WTC11 (cell line): ENCODE data around the gene FAM216A. TPM values are rescaled to one million over a fixed set of nuclear protein-coding genes. Genes with fewer than 3 reads are reported as not detected.

Experiments
- ATAC-seq: fragments of 200-7000 bp; cut with Tn5 transposase; 2 replicates; pipeline ENCODE4 v1.10.0; 2021; ENCODE audit warnings: mild to moderate bottlenecking, moderate library complexity
- CTCF ChIA-PET: fragments of 300-600 bp; sonication (Branson Sonifier 250); formaldehyde crosslinking; loops from one replicate; lab custom pipeline; 2021; ENCODE audit warnings: antibody characterized with exemption; lab: Charles Lee
- POLR2A ChIA-PET: fragments of 350-600 bp; sonication (Branson Sonifier 250); formaldehyde crosslinking; loops from one replicate; lab custom pipeline; 2021; ENCODE audit warnings: antibody characterized with exemption; lab: Charles Lee
- DNase-seq: peaks from one replicate; pipeline ENCODE4 v3.0.0; 2021; ENCODE audit warnings: low spot score
- H3K27ac Mint-ChIP-seq: 2 replicates; pipeline ENCODE4 v1.8.0; 2021; ENCODE audit warnings: mixed read lengths
- H3K27me3 Mint-ChIP-seq: 2 replicates; pipeline ENCODE4 v1.8.0; 2021; ENCODE audit warnings: low read depth, mild to moderate bottlenecking, moderate library complexity, mixed read lengths
- H3K36me3 Mint-ChIP-seq: 2 replicates; pipeline ENCODE4 v1.8.0; 2021; ENCODE audit warnings: mixed read lengths
- H3K4me1 Mint-ChIP-seq: 2 replicates; pipeline ENCODE4 v1.8.0; 2022; ENCODE audit warnings: mixed read lengths
- H3K4me3 Mint-ChIP-seq: 2 replicates; pipeline ENCODE4 v1.8.0; 2021; ENCODE audit warnings: mild to moderate bottlenecking, moderate library complexity, mixed read lengths
- H3K9me3 Mint-ChIP-seq: 2 replicates; pipeline ENCODE4 v1.8.0; 2021; ENCODE audit warnings: mixed read lengths
- AFF4 ChIP-seq: sonication (generic); formaldehyde crosslinking; IDR thresholded peaks from 2 replicates; pipeline ENCODE4 v1.8.1; 2023; ENCODE audit warnings: mild to moderate bottlenecking, missing genetic modification reagents, borderline replicate concordance
- CDX4 ChIP-seq: fragments of 250-450 bp; sonication (Bioruptor Pico); IDR thresholded peaks from 2 replicates; pipeline ENCODE4 v1.9.0; 2021; ENCODE audit warnings: moderate library complexity, mild to moderate bottlenecking, inconsistent platforms, borderline replicate concordance
- CTCF ChIP-seq: fragments of 200-600 bp; IDR thresholded peaks from 2 replicates; pipeline ENCODE4 v1.8.0; 2022; ENCODE audit warnings: antibody characterized with exemption
- EMX1 ChIP-seq: fragments of 250-450 bp; sonication (Bioruptor Pico); IDR thresholded peaks from 2 replicates; pipeline ENCODE4 v1.8.0; 2021; ENCODE audit warnings: mild to moderate bottlenecking
- ETV6 ChIP-seq: sonication (generic); formaldehyde crosslinking; IDR thresholded peaks from 2 replicates; pipeline ENCODE4 v1.8.1; 2022; ENCODE audit warnings: mild to moderate bottlenecking, missing genetic modification reagents
- GABPB1 ChIP-seq: sonication (generic); formaldehyde crosslinking; IDR thresholded peaks from 2 replicates; pipeline ENCODE4 v1.8.1; 2023; ENCODE audit warnings: mild to moderate bottlenecking, missing genetic modification reagents
- GTF2I ChIP-seq: fragments of 250-450 bp; sonication (Bioruptor Pico); conservative IDR thresholded peaks from 2 replicates; pipeline ENCODE4 v1.4.0; 2021; ENCODE audit warnings: mild to moderate bottlenecking
- JAZF1 ChIP-seq: fragments of 250-450 bp; sonication (Bioruptor Pico); IDR thresholded peaks from 2 replicates; pipeline ENCODE4 v1.9.0; 2021; ENCODE audit warnings: moderate library complexity, mild to moderate bottlenecking, inconsistent platforms
- NFE2L1 ChIP-seq: sonication (generic); formaldehyde crosslinking; IDR thresholded peaks from 2 replicates; pipeline ENCODE4 v1.8.1; 2023; ENCODE audit warnings: missing genetic modification reagents
- SMAD3 ChIP-seq: sonication (generic); formaldehyde crosslinking; IDR thresholded peaks from 2 replicates; pipeline ENCODE4 v1.8.0; 2022; ENCODE audit warnings: missing genetic modification reagents, mild to moderate bottlenecking, borderline replicate concordance
- SP1 ChIP-seq: sonication (generic); formaldehyde crosslinking; conservative IDR thresholded peaks from 2 replicates; pipeline ENCODE4 v1.8.1; 2022; ENCODE audit warnings: missing genetic modification reagents
- TEAD1 ChIP-seq: sonication (generic); formaldehyde crosslinking; IDR thresholded peaks from 2 replicates; pipeline ENCODE4 v1.8.0; 2022; ENCODE audit warnings: mild to moderate bottlenecking, missing genetic modification reagents
- TEAD4 ChIP-seq: sonication (generic); formaldehyde crosslinking; IDR thresholded peaks from 2 replicates; pipeline ENCODE4 v1.8.0; 2022; ENCODE audit warnings: mild to moderate bottlenecking, missing genetic modification reagents
- ZMAT4 ChIP-seq: fragments of 250-450 bp; sonication (Bioruptor Pico); IDR thresholded peaks from 2 replicates; pipeline ENCODE4 v1.9.0; 2021; ENCODE audit warnings: mild to moderate bottlenecking
- ZNF219 ChIP-seq: sonication (generic); formaldehyde crosslinking; IDR thresholded peaks from 2 replicates; pipeline ENCODE4 v1.8.0; 2023; ENCODE audit warnings: missing genetic modification reagents, mild to moderate bottlenecking, borderline replicate concordance
- total RNA-seq: library from RNA; stranded (reverse); gene quantifications from 3 replicates; pipeline ENCODE4 v1.2.3, GENCODE V29; 2021
- TF ChIP-seq, protein P1 (sequence below): sonication (generic); formaldehyde crosslinking; IDR thresholded peaks from 2 replicates; pipeline ENCODE4 v1.8.0; 2022; ENCODE audit warnings: mild to moderate bottlenecking, missing genetic modification reagents
- TF ChIP-seq, protein P2 (sequence below): sonication (generic); formaldehyde crosslinking; IDR thresholded peaks from 2 replicates; pipeline ENCODE4 v1.8.0; 2022; ENCODE audit warnings: missing genetic modification reagents
- TF ChIP-seq, protein P3 (sequence below): fragments of 250-450 bp; sonication (Bioruptor Pico); IDR thresholded peaks from 2 replicates; pipeline ENCODE4 v2.1.2; 2022; ENCODE audit warnings: mild to moderate bottlenecking, moderate library complexity
- TF ChIP-seq, protein P4 (sequence below): sonication (generic); formaldehyde crosslinking; IDR thresholded peaks from 2 replicates; pipeline ENCODE4 v1.8.1; 2022; ENCODE audit warnings: mild to moderate bottlenecking, moderate library complexity, missing genetic modification reagents
- TF ChIP-seq, protein P5 (sequence below): sonication (generic); formaldehyde crosslinking; IDR thresholded peaks from 2 replicates; pipeline ENCODE4 v1.8.1; 2022; ENCODE audit warnings: mild to moderate bottlenecking, missing genetic modification reagents, moderate library complexity, borderline replicate concordance

The FAM216A gene
- total RNA-seq, 1 experiment from 2014 or later = 16.9 TPM

DNA sequence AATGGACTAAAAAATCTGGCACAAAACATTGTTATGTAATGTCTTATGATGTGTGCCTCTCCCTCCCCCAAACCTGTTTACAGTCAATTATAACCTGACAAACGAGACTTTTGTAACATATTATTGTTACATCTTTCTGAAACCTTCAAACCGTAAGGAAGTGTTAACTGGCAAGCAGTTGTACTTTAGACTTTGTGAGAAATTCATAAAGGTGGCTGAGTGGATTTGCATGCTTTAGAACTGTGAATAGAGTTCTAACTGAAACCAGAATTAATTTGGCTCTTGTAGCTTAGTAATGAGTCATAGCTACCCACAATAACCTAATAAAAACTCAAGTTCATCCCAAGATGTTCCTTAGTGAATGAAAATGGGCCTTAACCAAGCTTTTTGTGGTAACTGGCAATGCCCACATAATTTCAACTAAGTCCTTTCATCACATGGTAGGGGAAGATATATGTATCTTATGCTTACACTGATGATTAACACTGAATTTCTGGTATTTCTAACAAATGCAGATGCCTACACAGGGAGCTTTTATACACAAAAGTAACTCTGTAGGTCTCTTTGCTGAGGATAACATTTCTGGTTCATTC, 63.2 kb downstream of the FAM216A start:
- ATAC-seq (no peak), DNase-seq (no peak)
- 0 out of 2 replicates have a peak overlapping the region, but pooled peaks have one; percentile 21 for H3K27ac Mint-ChIP-seq
- ChIA-PET POLR2A (no interaction called here), CTCF (no interaction called here)
- no peaks in the 10 kb centered on the region for H3K27me3 Mint-ChIP-seq
- H3K4me1 Mint-ChIP-seq = peaks cover 7% of the 10 kb centered on the region
- H3K36me3 Mint-ChIP-seq = peaks cover 9% of the 10 kb centered on the region
- TF ChIP-seq, protein P1, sequence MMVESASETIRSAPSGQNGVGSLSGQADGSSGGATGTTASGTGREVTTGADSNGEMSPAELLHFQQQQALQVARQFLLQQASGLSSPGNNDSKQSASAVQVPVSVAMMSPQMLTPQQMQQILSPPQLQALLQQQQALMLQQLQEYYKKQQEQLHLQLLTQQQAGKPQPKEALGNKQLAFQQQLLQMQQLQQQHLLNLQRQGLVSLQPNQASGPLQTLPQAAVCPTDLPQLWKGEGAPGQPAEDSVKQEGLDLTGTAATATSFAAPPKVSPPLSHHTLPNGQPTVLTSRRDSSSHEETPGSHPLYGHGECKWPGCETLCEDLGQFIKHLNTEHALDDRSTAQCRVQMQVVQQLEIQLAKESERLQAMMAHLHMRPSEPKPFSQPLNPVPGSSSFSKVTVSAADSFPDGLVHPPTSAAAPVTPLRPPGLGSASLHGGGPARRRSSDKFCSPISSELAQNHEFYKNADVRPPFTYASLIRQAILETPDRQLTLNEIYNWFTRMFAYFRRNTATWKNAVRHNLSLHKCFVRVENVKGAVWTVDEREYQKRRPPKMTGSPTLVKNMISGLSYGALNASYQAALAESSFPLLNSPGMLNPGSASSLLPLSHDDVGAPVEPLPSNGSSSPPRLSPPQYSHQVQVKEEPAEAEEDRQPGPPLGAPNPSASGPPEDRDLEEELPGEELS (CRISPR knock-in tag) = no peak
- TF ChIP-seq GABPB1 (CRISPR knock-in tag) (no peak), ZMAT4 (no peak), TEAD1 (CRISPR knock-in tag) (no peak), ETV6 (no peak), JAZF1 (CRISPR knock-in tag) (no peak), CTCF (no peak), GTF2I (CRISPR knock-in tag) (no peak), TEAD4 (CRISPR knock-in tag) (no peak), SMAD3 (CRISPR knock-in tag) (no peak), ZNF219 (CRISPR knock-in tag) (no peak), SP1 (no peak), EMX1 (CRISPR knock-in tag) (no peak)
- TF ChIP-seq, protein P2, sequence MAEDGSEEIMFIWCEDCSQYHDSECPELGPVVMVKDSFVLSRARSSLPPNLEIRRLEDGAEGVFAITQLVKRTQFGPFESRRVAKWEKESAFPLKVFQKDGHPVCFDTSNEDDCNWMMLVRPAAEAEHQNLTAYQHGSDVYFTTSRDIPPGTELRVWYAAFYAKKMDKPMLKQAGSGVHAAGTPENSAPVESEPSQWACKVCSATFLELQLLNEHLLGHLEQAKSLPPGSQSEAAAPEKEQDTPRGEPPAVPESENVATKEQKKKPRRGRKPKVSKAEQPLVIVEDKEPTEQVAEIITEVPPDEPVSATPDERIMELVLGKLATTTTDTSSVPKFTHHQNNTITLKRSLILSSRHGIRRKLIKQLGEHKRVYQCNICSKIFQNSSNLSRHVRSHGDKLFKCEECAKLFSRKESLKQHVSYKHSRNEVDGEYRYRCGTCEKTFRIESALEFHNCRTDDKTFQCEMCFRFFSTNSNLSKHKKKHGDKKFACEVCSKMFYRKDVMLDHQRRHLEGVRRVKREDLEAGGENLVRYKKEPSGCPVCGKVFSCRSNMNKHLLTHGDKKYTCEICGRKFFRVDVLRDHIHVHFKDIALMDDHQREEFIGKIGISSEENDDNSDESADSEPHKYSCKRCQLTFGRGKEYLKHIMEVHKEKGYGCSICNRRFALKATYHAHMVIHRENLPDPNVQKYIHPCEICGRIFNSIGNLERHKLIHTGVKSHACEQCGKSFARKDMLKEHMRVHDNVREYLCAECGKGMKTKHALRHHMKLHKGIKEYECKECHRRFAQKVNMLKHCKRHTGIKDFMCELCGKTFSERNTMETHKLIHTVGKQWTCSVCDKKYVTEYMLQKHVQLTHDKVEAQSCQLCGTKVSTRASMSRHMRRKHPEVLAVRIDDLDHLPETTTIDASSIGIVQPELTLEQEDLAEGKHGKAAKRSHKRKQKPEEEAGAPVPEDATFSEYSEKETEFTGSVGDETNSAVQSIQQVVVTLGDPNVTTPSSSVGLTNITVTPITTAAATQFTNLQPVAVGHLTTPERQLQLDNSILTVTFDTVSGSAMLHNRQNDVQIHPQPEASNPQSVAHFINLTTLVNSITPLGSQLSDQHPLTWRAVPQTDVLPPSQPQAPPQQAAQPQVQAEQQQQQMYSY = no peak
- TF ChIP-seq, protein P3, sequence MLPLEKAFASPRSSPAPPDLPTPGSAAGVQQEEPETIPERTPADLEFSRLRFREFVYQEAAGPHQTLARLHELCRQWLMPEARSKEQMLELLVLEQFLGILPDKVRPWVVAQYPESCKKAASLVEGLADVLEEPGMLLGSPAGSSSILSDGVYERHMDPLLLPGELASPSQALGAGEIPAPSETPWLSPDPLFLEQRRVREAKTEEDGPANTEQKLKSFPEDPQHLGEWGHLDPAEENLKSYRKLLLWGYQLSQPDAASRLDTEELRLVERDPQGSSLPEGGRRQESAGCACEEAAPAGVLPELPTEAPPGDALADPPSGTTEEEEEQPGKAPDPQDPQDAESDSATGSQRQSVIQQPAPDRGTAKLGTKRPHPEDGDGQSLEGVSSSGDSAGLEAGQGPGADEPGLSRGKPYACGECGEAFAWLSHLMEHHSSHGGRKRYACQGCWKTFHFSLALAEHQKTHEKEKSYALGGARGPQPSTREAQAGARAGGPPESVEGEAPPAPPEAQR (CRISPR knock-in tag) = no peak
- TF ChIP-seq, protein P4, sequence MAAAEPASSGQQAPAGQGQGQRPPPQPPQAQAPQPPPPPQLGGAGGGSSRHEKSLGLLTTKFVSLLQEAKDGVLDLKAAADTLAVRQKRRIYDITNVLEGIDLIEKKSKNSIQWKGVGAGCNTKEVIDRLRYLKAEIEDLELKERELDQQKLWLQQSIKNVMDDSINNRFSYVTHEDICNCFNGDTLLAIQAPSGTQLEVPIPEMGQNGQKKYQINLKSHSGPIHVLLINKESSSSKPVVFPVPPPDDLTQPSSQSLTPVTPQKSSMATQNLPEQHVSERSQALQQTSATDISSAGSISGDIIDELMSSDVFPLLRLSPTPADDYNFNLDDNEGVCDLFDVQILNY (CRISPR knock-in tag) = no peak
- no peaks in the 10 kb centered on the region for H3K9me3 Mint-ChIP-seq
- no peak overlapping the region for H3K4me3 Mint-ChIP-seq

- ATAC-seq (no peak), DNase-seq (no peak)
- Mint-ChIP-seq H3K27ac (no peak overlapping the region), H3K4me1 (peaks cover 7% of the 10 kb centered on the region), H3K4me3 (no peak overlapping the region), H3K9me3 (no peaks in the 10 kb centered on the region), H3K27me3 (no peaks in the 10 kb centered on the region), H3K36me3 (peaks cover 12% of the 10 kb centered on the region)
- ChIA-PET POLR2A (no interaction called here), CTCF (no interaction called here)
- TF ChIP-seq, protein P5, sequence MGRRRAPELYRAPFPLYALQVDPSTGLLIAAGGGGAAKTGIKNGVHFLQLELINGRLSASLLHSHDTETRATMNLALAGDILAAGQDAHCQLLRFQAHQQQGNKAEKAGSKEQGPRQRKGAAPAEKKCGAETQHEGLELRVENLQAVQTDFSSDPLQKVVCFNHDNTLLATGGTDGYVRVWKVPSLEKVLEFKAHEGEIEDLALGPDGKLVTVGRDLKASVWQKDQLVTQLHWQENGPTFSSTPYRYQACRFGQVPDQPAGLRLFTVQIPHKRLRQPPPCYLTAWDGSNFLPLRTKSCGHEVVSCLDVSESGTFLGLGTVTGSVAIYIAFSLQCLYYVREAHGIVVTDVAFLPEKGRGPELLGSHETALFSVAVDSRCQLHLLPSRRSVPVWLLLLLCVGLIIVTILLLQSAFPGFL = no peak
- no peak for TF ChIP-seq CDX4
- no peak for TF ChIP-seq AFF4
- TF ChIP-seq NFE2L1 (CRISPR knock-in tag) = no peak
Measured at GRCh38 chr12:110532644-110533043, 64.0 kb downstream of the FAM216A start.
